Measurements from ENCODE around the gene STKLD1. TPM values are rescaled to one million over a fixed set of nuclear protein-coding genes. Genes with fewer than 3 reads are reported as not detected.
A peak's percentile ranks its signal among the peaks of the same experiment; 100 is the strongest.

Gene STKLD1
- total RNA-seq, 2 donors from 2014 or later, result not detected

- intact Hi-C loops (cut with DNase I), result no loop called here
- Histone ChIP-seq H3K27ac (no peak overlapping the region), H3K36me3 (replicated peaks in 1 of 2; ENCODE audit: insufficient read depth in 1 of 2, low read depth in 2 of 2) (no peaks in the 10 kb centered on the region), H3K9me3 (no peaks in the 10 kb centered on the region), H3K4me3 (no peak overlapping the region), H3K4me1 (peaks cover 4% of the 10 kb centered on the region), H3K27me3 (no peaks in the 10 kb centered on the region)
- ATAC-seq (no peak), DNase-seq (no peak)
- TF ChIP-seq POLR2A (IDR thresholded peaks at IDR 0.05), result no peak
- no peak for TF ChIP-seq CTCF (IDR thresholded peaks at IDR 0.05)
- WGBS, 2 donors, result 93% methylated on average over 11 of the region's 11 CpGs; no CpG with 5 or more reads in 1 of the 2 donors
These were observed 49.8 kb downstream of the STKLD1 start for GRCh38 chr9:133426011-133426410.

GRCh38 chr9:133427658-133428348 lies 51.6 kb downstream of the STKLD1 start:
- Histone ChIP-seq H3K27ac (no peak overlapping the region), H3K27me3 (no peaks in the 10 kb centered on the region), H3K4me1 (peaks cover 4% of the 10 kb centered on the region), H3K4me3 (no peak overlapping the region), H3K9me3 (no peaks in the 10 kb centered on the region), H3K36me3 (replicated peaks in 1 of 2; ENCODE audit: insufficient read depth in 1 of 2, low read depth in 2 of 2) (no peaks in the 10 kb centered on the region)
- DNase-seq (no peak), ATAC-seq (no peak)
- 50 to 57% methylated on average over 9 to 10 of the region's 10 CpGs for WGBS, 2 donors
- intact Hi-C loops (cut with DNase I), result no loop called here
- TF ChIP-seq CTCF (IDR thresholded peaks at IDR 0.05) (no peak), POLR2A (IDR thresholded peaks at IDR 0.05) (no peak)

DNA sequence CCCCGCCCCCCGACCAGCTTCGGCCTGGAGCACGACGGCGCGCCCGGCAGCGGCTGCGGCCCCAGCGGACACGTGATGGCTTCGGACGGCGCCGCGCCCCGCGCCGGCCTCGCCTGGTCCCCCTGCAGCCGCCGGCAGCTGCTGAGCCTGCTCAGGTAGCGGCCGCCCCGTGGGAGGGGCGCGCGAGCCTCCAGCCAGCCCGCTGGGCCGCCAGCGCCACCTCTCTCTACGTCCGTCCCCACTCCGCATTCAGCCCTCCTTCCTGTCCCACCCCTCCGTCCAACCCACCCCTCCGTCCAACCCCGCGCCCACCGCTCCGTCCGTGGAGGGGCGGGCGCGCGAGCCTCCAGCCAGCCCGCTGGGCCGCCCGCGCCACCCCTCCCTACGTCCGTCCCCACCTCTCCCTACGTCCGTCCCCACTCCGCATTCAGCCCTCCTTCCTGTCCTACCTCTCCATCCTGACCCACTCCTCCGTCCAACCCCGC lies 52.5 kb downstream of the STKLD1 start:
- Histone ChIP-seq H3K4me3 (no peak overlapping the region), H3K4me1 (peaks cover 4% of the 10 kb centered on the region), H3K27me3 (no peaks in the 10 kb centered on the region), H3K36me3 (replicated peaks in 1 of 2; ENCODE audit: insufficient read depth in 1 of 2, low read depth in 2 of 2) (no peaks in the 10 kb centered on the region), H3K27ac (no peak overlapping the region), H3K9me3 (no peaks in the 10 kb centered on the region)
- ATAC-seq, result peak; percentile 71
- intact Hi-C loops (cut with DNase I), result no loop called here
- peak in 3 of 4 donors; percentile 36 to 52 (median 41) for DNase-seq
- 2 to 3% methylated on average over 15 to 40 of the region's 57 CpGs for WGBS, 2 donors
- peak in 1 of 7 experiments; percentile 2 for TF ChIP-seq CTCF (IDR thresholded peaks at IDR 0.05)
- no peak for TF ChIP-seq POLR2A (IDR thresholded peaks at IDR 0.05)

DNA sequence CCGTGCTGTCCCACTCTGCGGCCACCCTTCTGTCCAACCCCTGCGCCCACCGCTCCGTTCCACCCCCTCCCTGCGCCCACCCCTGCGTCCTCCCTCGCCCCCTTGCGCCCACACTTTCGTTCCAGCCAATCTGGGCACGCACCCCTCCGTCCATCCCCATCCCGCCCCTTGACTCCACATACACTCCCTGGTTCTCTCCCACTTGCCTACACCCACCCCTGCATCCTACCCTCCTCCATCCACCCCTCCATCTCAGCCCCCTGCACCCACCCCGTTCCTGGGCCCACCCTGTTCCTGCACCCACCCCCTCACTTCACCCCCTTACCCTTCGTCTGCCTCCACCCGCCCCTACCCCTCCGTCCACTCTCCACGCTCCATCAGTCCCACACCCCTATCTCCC lies 53.0 kb downstream of the STKLD1 start:
- H3K36me3 ChIP-seq (replicated peaks in 1 of 2; ENCODE audit: insufficient read depth in 1 of 2, low read depth in 2 of 2), result no peaks in the 10 kb centered on the region
- ATAC-seq (peak; percentile 5), DNase-seq (no peak)
- WGBS, 2 donors, result 21 to 25% methylated on average over 10 to 11 of the region's 18 CpGs
- TF ChIP-seq CTCF (IDR thresholded peaks at IDR 0.05) (no peak), POLR2A (IDR thresholded peaks at IDR 0.05) (no peak)
- intact Hi-C loops (cut with DNase I), result no loop called here
- H3K4me3 ChIP-seq, result no peak overlapping the region
- H3K9me3 ChIP-seq, result no peaks in the 10 kb centered on the region
- no peak overlapping the region for H3K27ac ChIP-seq
- peaks cover 4% of the 10 kb centered on the region for H3K4me1 ChIP-seq
- H3K27me3 ChIP-seq, result no peaks in the 10 kb centered on the region

Measured in body of pancreas (tissue), 4 donors.